CD14-positive monocyte (primary cell): ENCODE results near the gene DCAF6. TPM values are rescaled to one million over a fixed set of nuclear protein-coding genes. Genes with fewer than 3 reads are reported as not detected.

Source experiments
- DNase-seq, 3 donors: peaks; one replicate each; pipeline ENCODE4 v3.0.0-alpha.2; 2011 to 2022
- H2AFZ ChIP-seq: 2 replicates; pipeline ENCODE4 v1.6.0; 2012; ENCODE audit warnings: mild to moderate bottlenecking, low read depth, low read length, inconsistent platforms; ENCODE audit not compliant: insufficient read depth, poor library complexity, severe bottlenecking
- H3K27ac ChIP-seq, 2 donors: 1 replicate in 1 of 2; 2 replicates in 1 of 2; pipeline ENCODE4 v1.5.1; 2012 to 2013; ENCODE audit warnings: low read length in 2 of 2, control low read depth in 1 of 2, inconsistent platforms in 1 of 2, low read depth in 1 of 2, mild to moderate bottlenecking in 1 of 2
- H3K27me3 ChIP-seq, 2 donors: one replicate each; pipeline versions ENCODE4 v1.6.0 to v1.6.1; 2011 to 2013; ENCODE audit warnings: low read length in 2 of 2; ENCODE audit not compliant: control insufficient read depth in 2 of 2, insufficient read depth in 2 of 2
- H3K36me3 ChIP-seq, 2 donors: replicated peaks in 1 of 2; 1 replicate in 1 of 2; 2 replicates in 1 of 2; pipeline versions ENCODE4 v1.5.1 to v1.6.1; 2012 to 2013; ENCODE audit warnings: low read length in 2 of 2, control low read depth in 1 of 2, inconsistent platforms in 1 of 2, mild to moderate bottlenecking in 1 of 2; ENCODE audit not compliant: insufficient read depth in 2 of 2, control insufficient read depth in 1 of 2
- H3K4me1 ChIP-seq, 2 donors: 1 replicate in 1 of 2; 2 replicates in 1 of 2; pipeline versions ENCODE4 v1.5.1 to v1.6.1; 2012 to 2013; ENCODE audit warnings: low read length in 2 of 2, control low read depth in 1 of 2, inconsistent platforms in 1 of 2, mild to moderate bottlenecking in 1 of 2, moderate library complexity in 1 of 2; ENCODE audit not compliant: insufficient read depth in 2 of 2, control insufficient read depth in 1 of 2
- H3K4me2 ChIP-seq: replicated peaks from 2 replicates; pipeline ENCODE3; 2012; ENCODE audit warnings: low read length, moderate library complexity, mild to moderate bottlenecking; ENCODE audit not compliant: poor library complexity, severe bottlenecking; ENCODE audit errors: extremely low read depth
- H3K4me3 ChIP-seq, 3 experiments: fragments of 200-600 bp in 1 of 3; sonication (generic) in 1 of 3; replicated peaks in 1 of 3; 1 replicate in 2 of 3; 2 replicates in 1 of 3; pipeline ENCODE4 v1.5.1; 2011 to 2013; ENCODE audit warnings: low read length in 3 of 3, mild to moderate bottlenecking in 3 of 3, control low read depth in 2 of 3, low read depth in 2 of 3, inconsistent platforms in 1 of 3, moderate library complexity in 1 of 3
- H3K79me2 ChIP-seq: 2 replicates; pipeline ENCODE4 v1.6.0; 2012; ENCODE audit warnings: mild to moderate bottlenecking, control low read depth, inconsistent platforms, low read length, moderate library complexity; ENCODE audit not compliant: insufficient read depth
- H3K9ac ChIP-seq: 2 replicates; pipeline ENCODE4 v1.6.0; 2017; ENCODE audit warnings: low read length, mild to moderate bottlenecking; ENCODE audit not compliant: insufficient read depth, poor library complexity, severe bottlenecking
- H3K9me3 ChIP-seq, 2 donors: replicated peaks in 1 of 2; 1 replicate in 1 of 2; 2 replicates in 1 of 2; pipeline versions ENCODE4 v1.5.1 to v1.6.1; 2012 to 2013; ENCODE audit warnings: low read length in 2 of 2, control low read depth in 1 of 2; ENCODE audit not compliant: control insufficient read depth in 1 of 2, insufficient read depth in 1 of 2
- H4K20me1 ChIP-seq: 2 replicates; pipeline ENCODE4 v1.6.0; 2012; ENCODE audit warnings: mild to moderate bottlenecking, low read length, control low read depth, moderate library complexity; ENCODE audit not compliant: insufficient read depth
- H3K27ac Mint-ChIP-seq, 7 donors: one replicate each; pipeline ENCODE4 v1.8.0; 2020; ENCODE audit warnings: mild to moderate bottlenecking in 7 of 7, mixed read lengths in 7 of 7, moderate library complexity in 6 of 7, inconsistent platforms in 2 of 7
- H3K27me3 Mint-ChIP-seq, 3 donors: one replicate each; pipeline ENCODE4 v1.8.0; 2021 to 2022; ENCODE audit warnings: low read depth in 3 of 3, mild to moderate bottlenecking in 3 of 3, mixed read lengths in 3 of 3, moderate library complexity in 3 of 3, inconsistent platforms in 1 of 3
- H3K36me3 Mint-ChIP-seq, 2 donors: one replicate each; pipeline ENCODE4 v1.8.0; 2020; ENCODE audit warnings: mixed read lengths in 2 of 2, inconsistent platforms in 1 of 2, mild to moderate bottlenecking in 1 of 2
- H3K4me1 Mint-ChIP-seq: one replicate; pipeline ENCODE4 v1.8.0; 2020; ENCODE audit warnings: mild to moderate bottlenecking, mixed read lengths
- H3K4me3 Mint-ChIP-seq, 2 donors: one replicate each; pipeline ENCODE4 v1.8.0; 2020; ENCODE audit warnings: mild to moderate bottlenecking in 2 of 2, mixed read lengths in 2 of 2, moderate library complexity in 1 of 2
- H3K9me3 Mint-ChIP-seq, 7 donors: one replicate each; pipeline ENCODE4 v1.8.0; 2020 to 2022; ENCODE audit warnings: mixed read lengths in 7 of 7, mild to moderate bottlenecking in 6 of 7, moderate library complexity in 6 of 7, inconsistent platforms in 2 of 7
- WGBS: methylation state at CpG from one replicate; pipeline ENCODE4 v1.1.5; 2013; ENCODE audit warnings: missing lambda C conversion rate; ENCODE audit not compliant: insufficient coverage; 5-methylcytosine and 5-hydroxymethylcytosine counted together
- intact Hi-C, 2 donors: fragments of 100-400 bp; cut with micrococcal nuclease; formaldehyde crosslinking; loops; one replicate each; pipeline versions ENCODE4 v1.15.0 to v1.15.1; 2023
- polyA plus RNA-seq, 3 donors: library from polyadenylated mRNA; depleted of rRNA in 1 of 3; unstranded in 2 of 3; stranded (reverse) in 1 of 3; fragments of 300-500 nt in 2 of 3; fragments of >200 nt in 1 of 3; fragmentation: Illumina TruSeq in 2 of 3; gene quantifications; 1 replicate in 2 of 3; 2 replicates in 1 of 3; pipeline ENCODE4 v1.2.3, GENCODE V29; 2012 to 2021
- TF ChIP-seq, protein P1 (sequence below): fragments of 200-600 bp; IDR thresholded peaks from one replicate; pipeline ENCODE4 v1.8.0; 2022; ENCODE audit warnings: antibody characterized with exemption, mild to moderate bottlenecking

The DCAF6 gene
- polyA plus RNA-seq, 3 donors, result 11.8 to 16.1 (median 11.9) TPM

- Histone ChIP-seq H3K4me1 (no peaks in the 10 kb centered on the region), H3K9ac (no peak overlapping the region), H3K4me3 (no peak overlapping the region), H3K36me3 (peaks cover 27 to 61% of the 10 kb centered on the region in 2 donors), H3K4me2 (no peak overlapping the region), H2AFZ (no peak overlapping the region), H3K79me2 (no peaks in the 10 kb centered on the region), H3K27me3 (no peaks in the 10 kb centered on the region), H3K9me3 (no peaks in the 10 kb centered on the region), H4K20me1 (no peaks in the 10 kb centered on the region), H3K27ac (no peak overlapping the region)
- H3K9me3 Mint-ChIP-seq, result no peaks in the 10 kb centered on the region
- intact Hi-C loops, result no loop called here
- peaks cover 43 to 45% of the 10 kb centered on the region in 2 donors for H3K36me3 Mint-ChIP-seq
- TF ChIP-seq, protein P1, sequence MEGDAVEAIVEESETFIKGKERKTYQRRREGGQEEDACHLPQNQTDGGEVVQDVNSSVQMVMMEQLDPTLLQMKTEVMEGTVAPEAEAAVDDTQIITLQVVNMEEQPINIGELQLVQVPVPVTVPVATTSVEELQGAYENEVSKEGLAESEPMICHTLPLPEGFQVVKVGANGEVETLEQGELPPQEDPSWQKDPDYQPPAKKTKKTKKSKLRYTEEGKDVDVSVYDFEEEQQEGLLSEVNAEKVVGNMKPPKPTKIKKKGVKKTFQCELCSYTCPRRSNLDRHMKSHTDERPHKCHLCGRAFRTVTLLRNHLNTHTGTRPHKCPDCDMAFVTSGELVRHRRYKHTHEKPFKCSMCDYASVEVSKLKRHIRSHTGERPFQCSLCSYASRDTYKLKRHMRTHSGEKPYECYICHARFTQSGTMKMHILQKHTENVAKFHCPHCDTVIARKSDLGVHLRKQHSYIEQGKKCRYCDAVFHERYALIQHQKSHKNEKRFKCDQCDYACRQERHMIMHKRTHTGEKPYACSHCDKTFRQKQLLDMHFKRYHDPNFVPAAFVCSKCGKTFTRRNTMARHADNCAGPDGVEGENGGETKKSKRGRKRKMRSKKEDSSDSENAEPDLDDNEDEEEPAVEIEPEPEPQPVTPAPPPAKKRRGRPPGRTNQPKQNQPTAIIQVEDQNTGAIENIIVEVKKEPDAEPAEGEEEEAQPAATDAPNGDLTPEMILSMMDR, result no peak
- no peaks in the 10 kb centered on the region for H3K27me3 Mint-ChIP-seq
- no peak overlapping the region for H3K27ac Mint-ChIP-seq
- no peaks in the 10 kb centered on the region for H3K4me1 Mint-ChIP-seq
- DNase-seq, result no peak
- no CpG with 5 or more reads among the region's 1 CpG for WGBS
- H3K4me3 Mint-ChIP-seq, result no peak overlapping the region
Observed at GRCh38 chr1:168064216-168064615, 127.7 kb downstream of the DCAF6 start.

- intact Hi-C loops, result no loop called here
- H3K27me3 Mint-ChIP-seq, result no peaks in the 10 kb centered on the region
- 100% methylated on average over 1 of the region's 3 CpGs for WGBS
Observed at GRCh38 chr1:168065506-168065905, 129.0 kb downstream of the DCAF6 start.

More at GRCh38 chr1:168065506-168065905, 129.0 kb downstream of the DCAF6 start:
- H3K79me2 ChIP-seq, result no peaks in the 10 kb centered on the region
- H3K27ac ChIP-seq, result no peak overlapping the region
- no peak overlapping the region for H3K9ac ChIP-seq
- no peaks in the 10 kb centered on the region for H3K9me3 ChIP-seq
- no peak overlapping the region for H2AFZ ChIP-seq
- no peak overlapping the region for H3K4me3 Mint-ChIP-seq
- H3K9me3 Mint-ChIP-seq, result no peaks in the 10 kb centered on the region
- H4K20me1 ChIP-seq, result no peaks in the 10 kb centered on the region
- peaks cover 38 to 70% of the 10 kb centered on the region in 2 donors for H3K36me3 ChIP-seq
- TF ChIP-seq, protein P1, result no peak
- no peak for DNase-seq
- H3K4me1 ChIP-seq, result no peaks in the 10 kb centered on the region
- no peak overlapping the region for H3K4me2 ChIP-seq
- H3K4me1 Mint-ChIP-seq, result no peaks in the 10 kb centered on the region
- no peak overlapping the region for H3K4me3 ChIP-seq
- H3K36me3 Mint-ChIP-seq, result peaks cover 44 to 46% of the 10 kb centered on the region in 2 donors
- no peak overlapping the region for H3K27ac Mint-ChIP-seq
- no peaks in the 10 kb centered on the region for H3K27me3 ChIP-seq
